ENCODE data around the gene HTT. TPM values are rescaled to one million over a fixed set of nuclear protein-coding genes. Genes with fewer than 3 reads are reported as not detected.
A peak's percentile ranks its signal among the peaks of the same experiment; 100 is the strongest.

The HTT gene
- total RNA-seq, 3 donors from 2014 or later (not counting 1 experiment from before 2014, with no cell fraction given) = 132 to 175 (median 165) TPM

DNA sequence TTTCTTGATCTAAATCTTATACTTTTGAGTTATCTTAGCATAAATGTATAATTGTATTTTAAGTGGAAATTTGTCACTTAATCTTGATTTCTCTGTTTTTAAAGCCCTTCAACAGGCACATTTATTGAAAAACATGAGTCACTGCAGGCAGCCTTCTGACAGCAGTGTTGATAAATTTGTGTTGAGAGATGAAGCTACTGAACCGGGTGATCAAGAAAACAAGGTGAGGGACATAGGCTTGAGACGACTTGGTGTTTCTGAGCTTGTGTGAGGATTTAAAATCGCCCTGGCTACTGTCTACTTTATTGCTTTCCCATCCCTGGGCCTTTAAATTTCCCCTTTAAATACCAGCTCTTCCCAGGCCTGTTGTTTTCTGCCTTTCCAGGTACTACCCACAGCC is 55.7 kb downstream of the HTT start:
- H3K4me1 Mint-ChIP-seq = peaks cover 0 to 6% of the 10 kb centered on the region in 2 donors
- no peak for DNase-seq

DNA sequence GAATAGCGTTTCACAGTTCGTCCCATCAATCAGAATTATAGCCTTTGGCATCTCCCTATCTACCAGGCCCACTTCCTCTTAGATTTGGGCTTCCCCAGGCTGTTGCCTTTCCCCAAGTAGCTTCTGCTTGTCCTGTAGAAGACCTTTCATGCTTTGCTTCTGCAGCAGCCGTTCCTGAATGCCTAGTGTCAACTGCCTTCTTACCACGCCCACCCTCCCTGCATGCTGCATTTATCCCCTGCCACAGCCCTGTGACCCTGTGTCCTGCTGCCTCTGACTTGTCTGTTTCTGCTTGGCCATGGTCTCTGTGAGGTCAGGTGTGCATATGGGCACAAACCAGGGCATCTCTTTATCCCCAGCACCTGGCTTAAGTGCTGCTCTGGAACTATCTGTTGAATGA is 56.3 kb downstream of the HTT start:
- 93% methylated on average over 4 of the region's 4 CpGs for WGBS (ENCODE audit: insufficient coverage)

More for the DNA sequence above, 55.7 kb downstream of the HTT start:
- ATAC-seq = no peak
- no peak overlapping the region for H3K4me3 ChIP-seq (ENCODE audit: low read length)
- H3K27ac ChIP-seq (ENCODE audit: low read length) = no peak overlapping the region
- peaks cover 81% of the 10 kb centered on the region for H3K36me3 ChIP-seq (ENCODE audit: control insufficient read depth, insufficient read depth, low read length)
- H3K4me1 ChIP-seq (ENCODE audit: control insufficient read depth, insufficient read depth, low read length) = no peaks in the 10 kb centered on the region
- Mint-ChIP-seq H3K9me3 (no peaks in the 10 kb centered on the region), H3K36me3 (peaks cover 50% of the 10 kb centered on the region), H3K27ac (no peak overlapping the region), H3K4me3 (no peak overlapping the region), H3K27me3 (ENCODE audit: low read depth in 2 of 2) (no peaks in the 10 kb centered on the region)
- 90% methylated on average over 3 of the region's 3 CpGs for WGBS (ENCODE audit: insufficient coverage)
- TF ChIP-seq, protein P1, sequence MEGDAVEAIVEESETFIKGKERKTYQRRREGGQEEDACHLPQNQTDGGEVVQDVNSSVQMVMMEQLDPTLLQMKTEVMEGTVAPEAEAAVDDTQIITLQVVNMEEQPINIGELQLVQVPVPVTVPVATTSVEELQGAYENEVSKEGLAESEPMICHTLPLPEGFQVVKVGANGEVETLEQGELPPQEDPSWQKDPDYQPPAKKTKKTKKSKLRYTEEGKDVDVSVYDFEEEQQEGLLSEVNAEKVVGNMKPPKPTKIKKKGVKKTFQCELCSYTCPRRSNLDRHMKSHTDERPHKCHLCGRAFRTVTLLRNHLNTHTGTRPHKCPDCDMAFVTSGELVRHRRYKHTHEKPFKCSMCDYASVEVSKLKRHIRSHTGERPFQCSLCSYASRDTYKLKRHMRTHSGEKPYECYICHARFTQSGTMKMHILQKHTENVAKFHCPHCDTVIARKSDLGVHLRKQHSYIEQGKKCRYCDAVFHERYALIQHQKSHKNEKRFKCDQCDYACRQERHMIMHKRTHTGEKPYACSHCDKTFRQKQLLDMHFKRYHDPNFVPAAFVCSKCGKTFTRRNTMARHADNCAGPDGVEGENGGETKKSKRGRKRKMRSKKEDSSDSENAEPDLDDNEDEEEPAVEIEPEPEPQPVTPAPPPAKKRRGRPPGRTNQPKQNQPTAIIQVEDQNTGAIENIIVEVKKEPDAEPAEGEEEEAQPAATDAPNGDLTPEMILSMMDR (IDR thresholded peaks at IDR 0.05) = no peak
- H3K9me3 ChIP-seq (ENCODE audit: control insufficient read depth, insufficient read depth, low read length) = no peaks in the 10 kb centered on the region
- intact Hi-C loops (cut with micrococcal nuclease) = no loop called here
- H3K27me3 ChIP-seq (ENCODE audit: control insufficient read depth, insufficient read depth, low read length) = no peaks in the 10 kb centered on the region

DNA sequence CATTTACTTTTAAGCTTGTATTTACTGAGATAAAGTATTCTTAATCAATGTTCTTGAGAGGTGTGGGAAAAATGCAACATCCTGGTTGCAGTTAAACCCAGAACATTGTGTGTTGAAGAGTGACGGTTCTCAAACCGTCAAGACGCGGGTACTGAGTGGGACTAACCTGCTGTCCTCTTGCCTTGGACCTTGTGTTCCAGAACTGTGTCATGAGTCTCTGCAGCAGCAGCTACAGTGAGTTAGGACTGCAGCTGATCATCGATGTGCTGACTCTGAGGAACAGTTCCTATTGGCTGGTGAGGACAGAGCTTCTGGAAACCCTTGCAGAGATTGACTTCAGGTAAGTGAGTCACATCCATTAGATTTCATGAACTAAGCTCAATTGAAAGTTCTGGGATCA is 59.7 kb downstream of the HTT start:
- DNase-seq (no peak), ATAC-seq (no peak)
- intact Hi-C loops (cut with micrococcal nuclease) = no loop called here
- H3K4me1 ChIP-seq (ENCODE audit: control insufficient read depth, insufficient read depth, low read length) = no peaks in the 10 kb centered on the region
- H3K36me3 ChIP-seq (ENCODE audit: control insufficient read depth, insufficient read depth, low read length) = peaks cover 77% of the 10 kb centered on the region
- Mint-ChIP-seq H3K4me3 (no peak overlapping the region), H3K27me3 (ENCODE audit: low read depth in 2 of 2) (no peaks in the 10 kb centered on the region), H3K36me3 (peaks cover 37% of the 10 kb centered on the region), H3K9me3 (no peaks in the 10 kb centered on the region), H3K27ac (no peak overlapping the region), H3K4me1 (peaks cover 0 to 7% of the 10 kb centered on the region in 2 donors)
- TF ChIP-seq, protein P1 (IDR thresholded peaks at IDR 0.05) = no peak
- 94% methylated on average over 5 of the region's 5 CpGs for WGBS (ENCODE audit: insufficient coverage)
- H3K9me3 ChIP-seq (ENCODE audit: control insufficient read depth, insufficient read depth, low read length) = no peaks in the 10 kb centered on the region
- no peak overlapping the region for H3K27ac ChIP-seq (ENCODE audit: low read length)
- H3K27me3 ChIP-seq (ENCODE audit: control insufficient read depth, insufficient read depth, low read length) = no peaks in the 10 kb centered on the region
- H3K4me3 ChIP-seq (ENCODE audit: low read length) = no peak overlapping the region

More for the DNA sequence above, 56.3 kb downstream of the HTT start:
- no peak overlapping the region for H3K4me3 ChIP-seq (ENCODE audit: low read length)
- ATAC-seq (no peak), DNase-seq (no peak)
- H3K4me1 ChIP-seq (ENCODE audit: control insufficient read depth, insufficient read depth, low read length) = no peaks in the 10 kb centered on the region
- TF ChIP-seq, protein P1 (IDR thresholded peaks at IDR 0.05) = no peak
- Mint-ChIP-seq H3K27ac (peak overlapping the region in 1 of 2 donors; percentile 21), H3K27me3 (ENCODE audit: low read depth in 2 of 2) (no peaks in the 10 kb centered on the region), H3K4me3 (no peak overlapping the region), H3K36me3 (peaks cover 50% of the 10 kb centered on the region), H3K4me1 (peaks cover 0 to 12% of the 10 kb centered on the region in 2 donors), H3K9me3 (no peaks in the 10 kb centered on the region)
- no peak overlapping the region for H3K27ac ChIP-seq (ENCODE audit: low read length)
- no peaks in the 10 kb centered on the region for H3K27me3 ChIP-seq (ENCODE audit: control insufficient read depth, insufficient read depth, low read length)
- intact Hi-C loops (cut with micrococcal nuclease) = no loop called here
- no peaks in the 10 kb centered on the region for H3K9me3 ChIP-seq (ENCODE audit: control insufficient read depth, insufficient read depth, low read length)
- peaks cover 84% of the 10 kb centered on the region for H3K36me3 ChIP-seq (ENCODE audit: control insufficient read depth, insufficient read depth, low read length)
